Measurements from ENCODE around the gene ATP6V1B1. TPM values are rescaled to one million over a fixed set of nuclear protein-coding genes. Genes with fewer than 3 reads are reported as not detected.

The ATP6V1B1 gene
- total RNA-seq, 2 experiments from 2014 or later, result not detected

GRCh38 chr2:70897203-70897976 lies 38.3 kb upstream of the ATP6V1B1 start:
- H3K36me3 ChIP-seq (ENCODE audit: insufficient read depth, low read length), result no peaks in the 10 kb centered on the region
- no peak overlapping the region for H3K27ac ChIP-seq (ENCODE audit: low read depth in 1 of 2, low read length in 2 of 2)
- ChIA-PET POLR2A (no interaction called here), CTCF (no interaction called here)
- peaks cover 25% of the 10 kb centered on the region for H3K4me1 ChIP-seq (ENCODE audit: insufficient read depth, low read length)
- no peak overlapping the region for H3K4me3 ChIP-seq (ENCODE audit: low read length)
- intact Hi-C loops (cut with DNase I, micrococcal nuclease), result no loop called here
- Mint-ChIP-seq H3K4me3 (peak overlapping the region; percentile 74), H3K36me3 (ENCODE audit: low read depth) (no peaks in the 10 kb centered on the region), H3K27me3 (peaks cover 98% of the 10 kb centered on the region), H3K9me3 (no peaks in the 10 kb centered on the region), H3K27ac (no peak overlapping the region), H3K4me1 (ENCODE audit: low read depth) (peaks cover 38% of the 10 kb centered on the region)
- H3K27me3 ChIP-seq (ENCODE audit: control insufficient read depth in 1 of 2, insufficient read depth in 2 of 2, low read length in 2 of 2), result peaks cover 67 to 97% of the 10 kb centered on the region in 2 experiments
- TF ChIP-seq CTCF (IDR thresholded peaks at IDR 0.05), result no peak
- ATAC-seq (ENCODE audit: poor library complexity), result no peak
- DNase-seq, result no peak
- peaks cover 0 to 30% of the 10 kb centered on the region in 2 experiments for H3K9me3 ChIP-seq (ENCODE audit: control insufficient read depth in 1 of 2, insufficient read depth in 1 of 2, low read length in 2 of 2)

- Histone ChIP-seq H3K27me3 (ENCODE audit: control insufficient read depth in 1 of 2, insufficient read depth in 2 of 2, low read length in 2 of 2) (peaks cover 71 to 97% of the 10 kb centered on the region in 2 experiments), H3K36me3 (ENCODE audit: insufficient read depth, low read length) (no peaks in the 10 kb centered on the region), H3K4me1 (ENCODE audit: insufficient read depth, low read length) (peaks cover 25% of the 10 kb centered on the region), H3K4me3 (ENCODE audit: low read length) (no peak overlapping the region), H3K9me3 (ENCODE audit: control insufficient read depth in 1 of 2, insufficient read depth in 1 of 2, low read length in 2 of 2) (peaks cover 0 to 30% of the 10 kb centered on the region in 2 experiments), H3K27ac (ENCODE audit: low read depth in 1 of 2, low read length in 2 of 2) (no peak overlapping the region)
- no peaks in the 10 kb centered on the region for H3K36me3 Mint-ChIP-seq (ENCODE audit: low read depth)
- CTCF ChIA-PET, result no interaction called here
- DNase-seq (no peak), ATAC-seq (ENCODE audit: poor library complexity) (no peak)
- peak overlapping the region; percentile 74 for H3K4me3 Mint-ChIP-seq
- TF ChIP-seq CTCF (IDR thresholded peaks at IDR 0.05), result no peak
- intact Hi-C loops (cut with DNase I, micrococcal nuclease), result no loop called here
- POLR2A ChIA-PET, result no interaction called here
- H3K4me1 Mint-ChIP-seq (ENCODE audit: low read depth), result peaks cover 38% of the 10 kb centered on the region
- no peak overlapping the region for H3K27ac Mint-ChIP-seq
- no peaks in the 10 kb centered on the region for H3K9me3 Mint-ChIP-seq
- H3K27me3 Mint-ChIP-seq, result peaks cover 98% of the 10 kb centered on the region
Observed at GRCh38 chr2:70897977-70898226, 37.8 kb upstream of the ATP6V1B1 start.

- Mint-ChIP-seq H3K36me3 (ENCODE audit: low read depth) (no peaks in the 10 kb centered on the region), H3K27ac (no peak overlapping the region), H3K4me1 (ENCODE audit: low read depth) (peaks cover 38% of the 10 kb centered on the region), H3K27me3 (peaks cover 98% of the 10 kb centered on the region), H3K9me3 (no peaks in the 10 kb centered on the region), H3K4me3 (no peak overlapping the region)
- peaks cover 78 to 97% of the 10 kb centered on the region in 2 experiments for H3K27me3 ChIP-seq (ENCODE audit: control insufficient read depth in 1 of 2, insufficient read depth in 2 of 2, low read length in 2 of 2)
- DNase-seq (no peak), ATAC-seq (ENCODE audit: poor library complexity) (no peak)
- ChIA-PET CTCF (no interaction called here), POLR2A (no interaction called here)
- H3K4me3 ChIP-seq (ENCODE audit: low read length), result no peak overlapping the region
- H3K9me3 ChIP-seq (ENCODE audit: control insufficient read depth in 1 of 2, insufficient read depth in 1 of 2, low read length in 2 of 2), result peaks cover 0 to 31% of the 10 kb centered on the region in 2 experiments
- peaks cover 25% of the 10 kb centered on the region for H3K4me1 ChIP-seq (ENCODE audit: insufficient read depth, low read length)
- H3K36me3 ChIP-seq (ENCODE audit: insufficient read depth, low read length), result no peaks in the 10 kb centered on the region
- no peak overlapping the region for H3K27ac ChIP-seq (ENCODE audit: low read depth in 1 of 2, low read length in 2 of 2)
- intact Hi-C loops (cut with DNase I, micrococcal nuclease), result no loop called here
- no peak for TF ChIP-seq CTCF (IDR thresholded peaks at IDR 0.05)
Observed at GRCh38 chr2:70898363-70899240, 37.1 kb upstream of the ATP6V1B1 start.

Measured in CD4-positive, alpha-beta T cell (primary cell).